ENCODE results near the gene KCTD1. TPM values are rescaled to one million over a fixed set of nuclear protein-coding genes. Genes with fewer than 3 reads are reported as not detected.
A peak's percentile ranks its signal among the peaks of the same experiment; 100 is the strongest.

The KCTD1 gene
- total RNA-seq, 1 donor from 2014 or later, result 1.3 TPM

GRCh38 chr18:26547646-26548414 lies 523 bp downstream of the KCTD1 start:
- no peaks in the 10 kb centered on the region for H3K9me3 ChIP-seq
- H3K27ac ChIP-seq, result peak overlapping the region in 1 of 2 donors; percentile 84
- no peaks in the 10 kb centered on the region for H3K36me3 ChIP-seq
- peak in 1 of 2 donors; percentile 78 for DNase-seq (ENCODE audit: low spot score in 2 of 2)
- peaks cover 3 to 17% of the 10 kb centered on the region in 2 donors for H3K4me1 ChIP-seq
- H3K4me3 ChIP-seq, result peak overlapping the region; percentile 91 to 92
- TF ChIP-seq CTCF (IDR thresholded peaks at IDR 0.05), result peak in 2 of 3 experiments; percentile 12 to 44
- H3K27me3 ChIP-seq, result no peaks in the 10 kb centered on the region
- intact Hi-C loops (cut with DNase I), result loop anchor here (5.0 to 10.0 kb wide), 2 partner anchors 243 to 456 kb away; partner anchors contain the start of gene SS18

- Histone ChIP-seq H3K4me3 (peak overlapping the region; percentile 91 to 92), H3K9me3 (no peaks in the 10 kb centered on the region), H3K36me3 (no peaks in the 10 kb centered on the region), H3K4me1 (peaks cover 3 to 17% of the 10 kb centered on the region in 2 donors), H3K27me3 (no peaks in the 10 kb centered on the region), H3K27ac (no peak overlapping the region)
- TF ChIP-seq CTCF (IDR thresholded peaks at IDR 0.05), result no peak
- intact Hi-C loops (cut with DNase I), result loop anchor here (5.0 to 10.0 kb wide), 2 partner anchors 242 to 455 kb away; partner anchors contain the start of gene SS18
- no peak for DNase-seq (ENCODE audit: low spot score in 2 of 2)
Measured at GRCh38 chr18:26546875-26547645, 1.3 kb downstream of the KCTD1 start.

- TF ChIP-seq CTCF (IDR thresholded peaks at IDR 0.05), result no peak
- no peak for DNase-seq (ENCODE audit: low spot score in 2 of 2)
- Histone ChIP-seq H3K27ac (no peak overlapping the region), H3K4me1 (peaks cover 3 to 17% of the 10 kb centered on the region in 2 donors), H3K9me3 (no peaks in the 10 kb centered on the region), H3K27me3 (no peaks in the 10 kb centered on the region), H3K4me3 (peak overlapping the region in 1 of 2 donors; percentile 92), H3K36me3 (no peaks in the 10 kb centered on the region)
- intact Hi-C loops (cut with DNase I), result loop anchor here (5.0 to 10.0 kb wide), 2 partner anchors 242 to 454 kb away; partner anchors contain the start of gene SS18
Measured at GRCh38 chr18:26546170-26546874, 2.0 kb downstream of the KCTD1 start.

- Histone ChIP-seq H3K27me3 (no peaks in the 10 kb centered on the region), H3K36me3 (no peaks in the 10 kb centered on the region), H3K27ac (no peak overlapping the region), H3K4me1 (peaks cover 3 to 12% of the 10 kb centered on the region in 2 donors), H3K4me3 (no peak overlapping the region), H3K9me3 (no peaks in the 10 kb centered on the region)
- no peak for TF ChIP-seq CTCF (IDR thresholded peaks at IDR 0.05)
- no peak for DNase-seq (ENCODE audit: low spot score in 2 of 2)
- intact Hi-C loops (cut with DNase I), result loop anchor here (5.0 to 10.0 kb wide), 2 partner anchors 241 to 453 kb away; partner anchors contain the start of gene SS18
Measured at GRCh38 chr18:26545335-26546123, 2.8 kb downstream of the KCTD1 start.
